Amniotic epithelial cell (primary cell): ENCODE data around the gene KRT73.

Experiments used
- DNase-seq: peaks from one replicate; pipeline ENCODE4 v3.0.0-alpha.2; 2010; ENCODE audit warnings: low read depth

Gene KRT73

DNA sequence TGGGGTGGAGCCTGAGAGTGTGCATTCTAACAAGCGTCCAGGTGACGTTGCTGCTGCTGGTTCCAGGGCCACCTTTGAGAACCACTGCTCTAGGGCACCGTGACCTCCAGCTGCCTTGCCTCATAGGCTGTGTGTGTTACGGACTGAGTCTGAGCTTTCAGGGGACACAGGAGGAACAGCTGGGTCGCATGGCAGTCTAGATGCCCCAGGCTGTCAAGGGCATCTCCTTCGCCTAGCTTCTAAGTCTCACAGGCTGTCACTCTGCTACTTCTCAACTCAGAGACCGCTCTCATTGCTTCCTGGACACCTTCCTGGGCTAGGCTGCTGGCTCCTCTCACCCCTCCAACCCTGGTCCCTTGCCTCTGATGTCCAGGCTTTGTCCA is 965 bp downstream of the KRT73 start:
- DNase-seq = no peak

GRCh38 chr12:52616680-52617402 is 1.5 kb downstream of the KRT73 start:
- no peak for DNase-seq

DNA sequence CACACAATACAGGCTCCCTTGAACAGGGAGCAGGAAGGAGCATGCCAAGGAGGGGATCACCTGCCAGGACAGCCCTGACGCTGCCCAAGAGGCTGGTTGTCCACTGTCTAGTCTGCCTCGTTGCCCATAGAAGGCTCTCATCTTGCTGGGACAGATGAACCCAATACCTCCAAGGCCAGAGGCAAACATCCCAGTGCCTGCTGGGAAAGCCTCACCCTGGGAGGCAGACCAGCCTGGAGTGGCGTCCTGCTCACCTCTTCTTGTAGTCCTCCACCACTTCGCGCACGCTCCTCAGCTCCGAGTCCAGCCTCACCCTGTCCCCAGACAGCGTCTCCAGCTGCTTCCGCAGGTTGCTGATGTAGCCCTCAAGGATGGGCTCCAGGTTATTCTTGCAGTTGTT is 2.4 kb downstream of the KRT73 start:
- DNase-seq = no peak

- DNase-seq = peak; percentile 20
Measured at GRCh38 chr12:52615208-52615868, 3.0 kb downstream of the KRT73 start.

DNA sequence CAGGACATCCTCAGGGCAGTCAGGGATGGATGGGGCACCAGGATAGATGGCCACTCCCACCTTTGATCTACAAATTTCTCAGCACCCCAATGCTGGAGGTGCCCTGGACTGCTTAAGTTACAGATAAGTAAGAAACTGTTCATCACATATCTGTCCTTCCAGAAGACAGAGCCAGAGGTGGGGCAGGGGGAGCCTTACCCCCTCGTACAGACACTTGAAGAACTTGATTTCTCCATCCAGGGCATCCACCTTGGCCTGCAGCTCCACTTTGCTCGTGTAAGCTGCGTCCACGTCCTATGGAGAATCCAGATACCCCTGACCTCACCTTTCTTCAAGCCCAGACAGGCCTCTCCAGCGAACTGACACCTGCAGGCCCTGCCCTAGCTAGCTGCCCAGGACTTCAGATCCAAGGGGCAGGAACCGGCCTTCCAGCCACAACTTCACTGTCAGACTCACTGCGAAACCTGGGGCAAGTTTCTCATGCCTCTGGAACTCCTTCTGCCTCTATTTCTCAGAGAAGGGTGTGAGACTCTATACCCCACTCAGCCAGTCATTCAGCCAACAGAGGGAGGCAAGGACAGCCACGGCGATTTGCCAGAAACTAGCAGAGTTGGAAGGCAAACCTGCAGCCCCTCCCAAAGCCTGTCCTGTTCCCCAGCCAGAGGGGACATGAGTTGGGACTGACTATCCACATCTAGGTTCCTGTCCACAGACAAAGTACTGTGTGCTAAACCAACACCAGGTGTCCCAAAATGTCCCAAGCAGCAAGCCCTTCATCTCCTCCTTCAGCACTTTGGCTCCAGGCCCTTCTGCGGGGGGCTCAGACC is 3.8 kb downstream of the KRT73 start:
- DNase-seq = no peak

- DNase-seq = no peak
Measured at GRCh38 chr12:52613384-52614030, 4.9 kb downstream of the KRT73 start.

GRCh38 chr12:52612431-52613383 is 5.7 kb downstream of the KRT73 start:
- DNase-seq = no peak

- DNase-seq = no peak
Measured at GRCh38 chr12:52611080-52611468, 7.3 kb downstream of the KRT73 start.

DNA sequence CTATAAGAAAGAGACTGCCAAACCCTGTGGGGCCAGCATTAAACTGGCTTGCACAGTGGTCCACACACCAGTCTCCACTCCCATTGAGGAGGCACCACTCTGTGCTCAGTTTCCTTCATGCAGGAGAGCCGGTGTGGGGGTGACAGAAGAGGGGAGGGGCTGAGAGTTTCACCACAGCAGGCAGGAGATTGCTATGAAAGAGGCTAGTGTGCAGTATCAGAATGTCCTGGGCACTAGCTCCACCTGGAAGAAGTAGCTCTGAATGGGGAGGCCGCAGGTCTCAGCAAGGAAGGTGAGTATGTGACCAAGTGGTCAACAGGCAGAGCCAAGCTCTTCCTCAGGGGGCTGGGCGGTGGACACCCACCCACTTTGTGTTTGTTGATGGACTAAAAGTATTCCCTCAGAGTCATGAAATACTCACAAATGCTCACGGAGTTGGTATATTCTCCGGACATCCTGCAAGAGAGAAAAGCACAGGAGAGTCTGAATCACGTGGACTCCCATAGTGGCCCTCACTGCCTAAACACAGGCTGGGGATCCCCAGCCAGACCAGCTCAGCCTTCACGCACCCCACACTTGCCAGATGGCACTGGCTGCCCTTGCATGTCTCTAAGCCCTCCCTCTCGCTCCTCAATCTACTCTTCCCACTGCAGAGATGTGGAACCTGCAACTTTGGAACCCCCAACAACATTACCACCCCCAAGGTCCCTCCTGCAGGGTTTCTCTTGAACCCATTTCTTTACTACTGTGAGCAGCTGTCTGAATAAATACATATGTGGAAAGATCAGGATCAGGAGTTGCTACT is 9.3 kb downstream of the KRT73 start:
- no peak for DNase-seq

GRCh38 chr12:52608161-52608560 is 10.2 kb downstream of the KRT73 start:
- DNase-seq = no peak

GRCh38 chr12:52607314-52607713 is 11.0 kb downstream of the KRT73 start:
- DNase-seq = no peak

DNA sequence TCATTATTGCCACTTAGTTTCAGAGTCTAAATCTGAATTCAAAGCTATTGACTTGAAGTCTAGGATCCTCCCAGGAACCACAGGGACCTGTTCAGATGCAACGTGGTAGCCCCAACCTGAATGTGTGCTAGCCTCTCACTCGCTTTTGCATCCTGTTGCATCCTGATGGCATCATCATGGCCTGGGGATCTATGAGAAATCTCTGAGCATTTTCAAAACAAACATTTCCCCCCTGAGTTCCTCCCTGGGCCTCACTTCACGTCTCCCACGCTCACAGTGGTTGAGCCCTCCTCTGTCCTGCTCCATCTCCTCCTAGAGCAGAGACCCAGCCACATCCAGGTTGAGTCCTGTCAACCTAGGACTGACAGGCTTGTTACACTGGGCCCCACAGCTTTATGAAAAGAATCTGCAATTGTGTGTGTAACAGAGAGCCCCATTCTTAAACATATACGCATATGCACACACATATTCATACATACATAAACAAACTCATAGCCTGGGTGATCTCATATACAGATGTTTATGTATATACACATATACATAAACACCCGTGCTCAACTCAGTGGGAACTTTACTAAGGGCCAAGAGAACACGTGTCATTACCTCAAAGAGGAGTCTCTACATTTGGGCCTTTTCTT is 11.7 kb downstream of the KRT73 start:
- no peak for DNase-seq

DNA sequence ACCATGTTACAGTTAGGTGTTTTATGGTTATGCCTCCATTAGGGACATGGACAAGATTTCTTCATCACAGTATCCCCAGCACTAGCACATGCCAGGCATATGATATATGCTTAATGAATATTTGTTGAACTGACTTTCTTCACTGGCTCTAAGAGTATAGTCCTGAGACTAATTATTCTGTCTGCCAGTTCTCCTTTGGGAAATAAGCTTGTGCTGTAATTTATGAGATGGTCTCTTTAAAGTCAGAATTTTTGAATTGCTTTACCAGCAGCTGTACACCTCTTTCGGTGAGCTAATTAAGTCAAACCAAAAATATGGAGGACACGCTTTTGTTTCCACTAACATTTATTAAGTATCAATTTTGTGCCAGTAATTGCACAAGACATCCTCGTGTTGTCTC is 12.3 kb downstream of the KRT73 start:
- DNase-seq = no peak

- DNase-seq = no peak
Measured at GRCh38 chr12:52605542-52605941, 12.8 kb downstream of the KRT73 start.

DNA sequence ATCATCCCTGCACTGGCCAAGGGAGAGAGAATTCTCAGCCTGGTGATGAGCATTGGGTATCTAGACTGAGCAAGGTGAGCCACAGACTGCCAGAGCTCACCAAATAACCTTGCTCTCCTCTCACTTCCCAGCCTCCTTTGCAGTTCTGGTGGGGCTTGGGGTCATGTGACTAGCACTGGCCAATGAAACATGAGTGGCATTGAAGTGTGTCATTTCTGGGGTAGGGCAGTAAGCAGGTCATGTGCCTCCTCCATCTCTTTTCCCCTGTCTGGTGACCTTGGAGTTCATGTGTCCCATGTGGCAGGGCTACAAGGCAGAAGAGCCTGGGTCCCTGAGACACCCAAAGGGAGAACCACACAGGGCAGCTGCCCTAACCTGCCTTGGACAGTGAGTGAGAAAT is 13.5 kb downstream of the KRT73 start:
- no peak for DNase-seq

GRCh38 chr12:52603314-52603713 is 15.0 kb downstream of the KRT73 start:
- no peak for DNase-seq

GRCh38 chr12:52602552-52602951 is 15.8 kb downstream of the KRT73 start:
- DNase-seq = no peak

- DNase-seq = no peak
Measured at GRCh38 chr12:52601671-52602070, 16.7 kb downstream of the KRT73 start.

- no peak for DNase-seq
Measured at GRCh38 chr12:52600941-52601481, 17.3 kb downstream of the KRT73 start, which contains the start of gene KRT72. KRT72 (minus strand) TSS chr12:52601463; CDS start chr12:52601452, 11 bp downstream.

GRCh38 chr12:52600475-52600874 is 17.9 kb downstream of the KRT73 start:
- no peak for DNase-seq
